Activated CD8-positive, alpha-beta memory T cell treated with anti-CD3 and anti-CD28 coated beads for 48 hours (primary cell): ENCODE measurements around the gene MYO19.
A peak's percentile ranks its signal among the peaks of the same experiment; 100 is the strongest.
"Not testable (repeated sequence)": the region's sequence is repeated elsewhere in the genome, so short reads cannot be mapped to it uniquely, and the experiment has no call there.

ENCODE experiments used
- DNase-seq, 3 experiments: peaks; one replicate each; pipeline ENCODE4 v3.0.0-alpha.2; 2020; ENCODE audit warnings: low read depth in 2 of 3, low spot score in 2 of 3

Gene MYO19

DNA sequence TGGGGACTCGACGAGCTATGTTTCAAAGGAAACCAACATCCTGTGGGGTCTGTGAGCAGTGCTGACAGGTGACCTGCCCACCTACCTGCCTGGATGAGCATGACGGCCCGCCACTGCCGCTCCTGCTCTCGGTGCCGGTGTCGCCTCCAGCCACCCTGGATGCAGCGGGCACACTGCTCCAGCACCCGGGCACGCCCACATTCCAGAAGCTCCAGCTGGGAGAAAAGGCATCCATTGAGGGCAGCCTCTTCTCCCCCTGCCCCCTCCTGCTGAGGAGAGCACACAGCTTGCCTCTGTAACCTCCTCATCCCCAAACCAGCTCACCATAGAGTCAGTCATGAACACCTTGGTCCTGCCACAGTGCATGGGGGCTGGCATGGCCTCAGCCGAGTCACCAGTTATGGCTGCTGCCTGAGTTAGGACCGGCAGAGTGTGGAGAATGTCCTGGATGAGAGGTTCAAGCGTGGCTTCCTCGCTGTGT, 33.9 kb downstream of the MYO19 start:
- no peak for DNase-seq

DNA sequence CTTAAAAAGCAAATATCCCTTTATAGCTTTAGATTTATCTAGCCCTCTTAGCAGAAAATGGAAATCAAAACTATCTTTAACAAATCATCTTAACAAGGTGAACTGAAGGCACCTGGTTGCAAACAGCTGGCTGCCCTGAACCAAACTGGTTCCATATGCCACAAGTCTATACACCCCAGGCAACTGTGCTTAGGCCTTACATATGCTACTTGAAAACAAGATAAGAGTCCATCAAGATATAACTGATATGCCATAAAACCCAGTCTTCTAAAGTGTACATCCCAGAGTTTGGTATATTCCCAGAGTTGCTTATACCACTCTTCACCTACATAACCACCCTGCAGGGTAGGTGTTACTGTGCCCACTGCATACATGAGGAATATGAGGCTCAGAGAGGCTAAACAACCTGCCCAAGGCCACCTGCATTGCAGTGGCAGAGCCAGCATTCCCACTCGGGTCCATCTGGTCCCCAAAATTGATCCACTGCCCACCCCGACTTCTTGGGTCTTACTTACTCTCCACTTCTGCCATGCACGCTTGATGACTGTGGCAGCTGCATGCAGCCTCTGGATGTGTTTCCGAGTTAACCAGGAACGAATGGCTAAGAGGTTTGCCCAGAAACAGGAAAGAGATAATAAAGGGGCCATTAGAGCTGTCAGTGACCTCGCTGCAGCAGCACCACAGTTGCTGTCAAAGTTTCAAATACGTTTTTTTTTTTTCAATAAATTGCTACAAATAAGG, 35.9 kb downstream of the MYO19 start:
- no peak for DNase-seq

DNA sequence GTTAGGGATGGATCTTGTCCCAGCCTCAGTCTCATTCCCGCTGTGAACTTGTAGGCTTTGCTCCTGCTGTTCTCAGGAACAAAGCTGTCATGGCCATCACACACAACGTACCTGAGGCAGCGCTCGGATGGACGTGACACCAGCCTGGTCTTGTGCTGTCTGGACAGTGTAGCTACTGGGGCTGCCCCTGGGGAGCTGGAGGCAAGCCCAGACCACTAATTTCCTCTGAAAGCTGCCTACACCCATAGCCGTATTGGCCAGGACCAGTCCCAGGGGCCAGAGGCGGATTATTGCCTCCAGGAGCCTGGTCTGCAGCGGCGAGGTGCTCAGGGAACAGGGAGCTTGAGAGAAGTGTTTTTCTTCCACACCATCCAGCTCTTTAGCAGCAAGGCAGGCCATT, 36.5 kb downstream of the MYO19 start:
- DNase-seq = no peak

DNA sequence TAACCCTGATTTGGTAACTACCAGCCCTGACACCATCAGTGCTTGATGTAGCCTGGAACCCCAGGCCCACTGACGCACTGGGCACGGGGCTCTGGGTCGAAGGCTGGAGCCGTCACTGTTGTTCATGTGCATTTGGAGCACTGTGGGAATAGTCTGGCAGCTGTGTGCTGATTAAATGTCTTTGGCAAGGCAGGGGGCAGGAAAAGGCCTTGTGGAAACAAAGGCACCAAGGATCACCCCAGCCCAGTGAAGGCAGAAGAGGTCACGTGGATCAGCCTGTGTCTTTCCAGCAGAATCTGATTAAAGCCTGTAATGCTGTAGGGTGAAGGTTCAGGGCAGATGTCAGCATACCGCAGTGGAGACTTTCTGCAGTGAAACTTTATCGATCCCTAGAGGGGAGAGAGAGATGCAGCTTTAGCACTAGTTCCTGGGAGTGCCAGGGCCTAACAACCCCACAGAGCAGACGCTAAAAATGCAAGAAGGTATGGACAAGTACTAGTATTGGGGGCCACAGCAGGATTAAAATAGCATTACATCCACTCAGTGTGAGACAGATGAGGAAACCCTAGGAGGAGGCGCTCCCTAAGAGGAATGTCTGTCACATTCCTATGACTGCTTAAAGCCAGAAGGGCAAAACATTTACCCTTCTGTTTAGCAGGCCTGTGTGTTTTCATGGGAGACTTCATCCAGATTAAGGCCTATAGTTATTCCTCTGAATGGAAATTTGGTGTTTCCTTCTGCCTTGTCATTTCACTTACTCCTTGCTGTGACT, 38.5 kb downstream of the MYO19 start:
- DNase-seq = no peak

DNA sequence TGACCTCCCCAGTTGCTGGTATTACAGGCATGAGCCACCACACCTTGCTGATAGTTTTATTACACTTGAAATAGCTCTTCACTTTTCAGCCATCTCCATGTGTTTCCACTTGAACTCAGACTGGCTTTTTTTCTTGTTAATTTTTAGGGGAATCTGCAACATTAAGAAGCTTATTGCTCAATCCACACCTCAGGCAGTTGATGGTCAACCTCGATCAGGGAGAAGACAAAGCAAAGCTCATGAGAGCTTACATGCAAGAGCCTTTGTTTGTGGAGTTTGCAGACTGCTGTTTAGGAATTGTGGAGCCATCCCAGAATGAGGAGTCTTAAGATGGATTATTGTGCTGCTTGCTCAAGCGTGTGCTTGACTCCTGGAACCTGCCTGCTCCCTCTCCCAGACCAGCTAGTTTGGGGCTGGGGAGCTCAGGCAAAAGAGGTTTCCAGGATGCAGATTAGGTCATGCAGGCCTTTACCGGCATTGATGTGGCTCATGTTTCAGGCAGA, 39.5 kb downstream of the MYO19 start:
- DNase-seq = no peak

DNA sequence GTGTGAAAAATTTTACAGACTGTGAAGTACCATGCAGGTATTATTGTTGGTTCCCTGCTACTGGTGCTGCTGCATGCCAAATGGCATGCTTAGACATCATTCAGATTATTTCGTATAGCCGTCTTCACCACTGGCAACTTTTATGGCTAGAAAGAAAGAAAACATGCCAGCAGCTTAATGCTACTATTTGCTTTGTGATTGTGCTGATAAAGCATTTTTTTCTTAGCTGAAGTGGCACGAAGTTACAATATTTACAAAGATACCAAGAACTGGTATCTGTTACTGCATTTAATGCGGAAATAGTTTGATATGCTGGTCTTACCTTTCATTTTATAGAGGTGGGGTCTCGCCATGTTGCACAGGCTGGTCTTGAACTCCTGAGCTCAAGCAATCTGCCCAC, 40.0 kb downstream of the MYO19 start:
- no peak for DNase-seq

DNA sequence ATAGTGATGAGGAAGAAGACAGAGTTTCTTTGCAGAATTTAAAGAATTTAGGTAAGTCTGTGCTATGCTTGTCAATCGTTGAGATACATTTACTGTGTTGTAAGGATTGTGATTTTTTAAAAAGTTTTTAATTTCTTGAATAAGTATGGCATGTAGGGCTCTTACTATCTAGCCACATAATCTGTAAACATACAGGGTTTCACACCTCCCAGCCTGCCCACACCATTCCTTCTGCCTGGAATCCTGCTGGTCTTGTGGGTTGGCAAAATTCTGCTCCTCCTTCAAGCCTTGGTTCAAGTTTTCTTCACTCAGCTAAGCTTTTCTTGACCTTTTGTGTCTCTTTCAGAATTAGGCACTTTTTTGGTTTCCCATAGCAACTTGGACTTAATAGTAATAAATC, 40.7 kb downstream of the MYO19 start:
- no peak for DNase-seq

DNA sequence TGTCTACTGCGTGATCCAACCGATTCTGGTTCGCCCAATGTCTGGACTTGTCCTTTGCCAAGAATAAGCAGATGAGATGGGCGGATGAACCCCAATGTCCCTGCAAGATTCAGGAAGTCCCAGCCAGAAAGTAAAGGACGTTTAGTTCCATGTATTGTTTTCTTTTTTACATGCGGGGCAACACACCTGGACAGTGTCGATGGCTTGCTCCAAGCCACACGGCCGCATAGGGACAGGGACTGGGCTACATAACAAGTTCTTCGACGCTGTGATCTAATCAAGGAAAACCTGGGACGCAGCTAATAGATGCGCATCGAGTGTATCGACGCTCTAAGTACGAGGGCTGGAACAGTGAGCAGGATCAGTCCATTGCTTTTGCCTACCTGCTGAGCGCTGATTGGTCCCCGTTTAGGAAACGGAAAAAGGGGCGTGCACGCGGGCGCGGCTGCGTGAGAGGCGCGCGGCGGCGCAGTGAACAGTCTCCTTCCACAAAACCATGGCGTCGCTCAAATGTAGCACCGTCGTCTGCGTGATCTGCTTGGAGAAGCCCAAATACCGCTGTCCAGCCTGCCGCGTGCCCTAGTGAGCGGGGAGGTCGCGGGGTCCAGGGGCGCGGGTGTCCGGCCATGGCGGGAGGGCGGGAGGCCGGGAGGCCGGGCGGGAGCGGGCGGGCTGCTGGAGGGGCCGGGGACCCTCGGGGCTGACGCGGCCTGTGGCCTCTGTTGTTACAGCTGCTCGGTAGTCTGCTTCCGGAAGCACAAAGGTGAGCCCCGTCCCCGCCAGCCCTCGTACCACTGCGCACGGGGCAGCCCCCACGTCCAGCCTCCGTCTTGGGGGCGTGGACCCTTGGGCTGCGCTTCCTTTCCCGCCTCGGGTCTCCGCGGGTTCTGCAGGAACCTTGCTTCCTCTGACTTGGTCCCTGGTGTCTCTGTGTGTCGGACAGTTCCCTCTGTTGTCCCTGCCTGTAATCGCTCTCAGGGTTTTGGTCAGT, 48.2 kb downstream of the MYO19 start, which contains the start of gene ZNHIT3:
Gene ZNHIT3 (plus strand): TSS at position 478 of the 991 bp plus-strand sequence. CDS start 19 bp downstream, at position 497.
- peak; percentile 66 to 72 (median 68) for DNase-seq

DNA sequence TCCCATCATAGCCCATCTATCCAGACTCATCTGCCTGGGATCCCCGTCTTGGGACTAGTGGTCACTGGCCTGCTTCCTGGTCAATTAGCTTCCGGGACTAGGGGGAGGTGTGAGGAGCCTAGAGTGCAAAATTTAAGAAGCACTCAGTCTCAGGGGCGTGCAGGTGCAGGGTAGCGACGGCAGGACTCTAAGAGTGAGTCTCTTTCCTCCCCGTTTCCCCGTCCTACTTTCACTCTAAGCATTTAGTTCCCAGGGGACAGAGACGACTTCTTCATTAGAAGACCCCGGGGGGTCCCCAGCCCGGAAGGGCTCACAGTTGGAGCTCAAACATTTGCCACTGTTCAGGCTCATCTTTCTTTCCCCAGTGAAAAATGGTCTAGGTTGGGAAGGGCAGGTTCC, 48.9 kb downstream of the MYO19 start:
- no peak for DNase-seq

DNA sequence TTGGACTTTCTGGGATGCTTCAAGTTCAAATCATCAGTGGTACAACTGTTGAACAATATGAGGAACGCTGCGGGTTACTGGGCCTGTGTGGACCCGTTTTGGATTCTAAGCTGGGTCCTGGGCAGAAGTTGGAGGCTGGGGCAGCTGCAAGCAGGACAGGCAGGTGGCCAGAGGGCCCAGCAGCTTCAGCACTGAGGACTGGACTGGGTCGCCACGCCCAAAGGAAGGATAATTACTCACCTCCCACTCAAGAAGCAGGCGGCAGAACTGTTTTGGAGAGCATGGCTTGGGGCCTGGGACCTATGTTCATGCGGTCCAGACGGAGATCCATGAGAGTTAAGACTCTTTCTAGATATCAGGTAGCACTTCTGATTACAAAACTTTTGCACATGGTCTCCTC, 49.6 kb downstream of the MYO19 start:
- no peak for DNase-seq

DNA sequence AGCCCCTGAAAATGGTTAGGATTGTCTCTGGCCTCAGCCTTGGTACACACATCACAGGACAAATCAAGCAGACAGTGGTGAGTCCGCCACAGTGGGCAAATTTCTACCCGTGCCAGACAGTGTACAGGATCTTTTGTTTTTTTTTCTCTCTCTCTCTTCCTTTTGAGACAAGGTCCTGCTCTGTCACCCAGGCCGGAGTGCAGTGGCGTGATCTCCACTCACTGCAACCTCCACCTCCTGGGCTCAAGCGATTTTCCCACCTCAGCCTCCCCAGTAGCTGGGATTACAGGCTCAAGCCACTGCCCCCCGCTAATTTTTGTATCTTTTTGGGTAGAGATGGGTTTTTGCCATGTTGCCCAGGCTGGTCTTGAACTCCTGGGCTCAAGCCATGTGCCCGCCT, 50.6 kb downstream of the MYO19 start:
- not testable (repeated sequence) for DNase-seq

DNA sequence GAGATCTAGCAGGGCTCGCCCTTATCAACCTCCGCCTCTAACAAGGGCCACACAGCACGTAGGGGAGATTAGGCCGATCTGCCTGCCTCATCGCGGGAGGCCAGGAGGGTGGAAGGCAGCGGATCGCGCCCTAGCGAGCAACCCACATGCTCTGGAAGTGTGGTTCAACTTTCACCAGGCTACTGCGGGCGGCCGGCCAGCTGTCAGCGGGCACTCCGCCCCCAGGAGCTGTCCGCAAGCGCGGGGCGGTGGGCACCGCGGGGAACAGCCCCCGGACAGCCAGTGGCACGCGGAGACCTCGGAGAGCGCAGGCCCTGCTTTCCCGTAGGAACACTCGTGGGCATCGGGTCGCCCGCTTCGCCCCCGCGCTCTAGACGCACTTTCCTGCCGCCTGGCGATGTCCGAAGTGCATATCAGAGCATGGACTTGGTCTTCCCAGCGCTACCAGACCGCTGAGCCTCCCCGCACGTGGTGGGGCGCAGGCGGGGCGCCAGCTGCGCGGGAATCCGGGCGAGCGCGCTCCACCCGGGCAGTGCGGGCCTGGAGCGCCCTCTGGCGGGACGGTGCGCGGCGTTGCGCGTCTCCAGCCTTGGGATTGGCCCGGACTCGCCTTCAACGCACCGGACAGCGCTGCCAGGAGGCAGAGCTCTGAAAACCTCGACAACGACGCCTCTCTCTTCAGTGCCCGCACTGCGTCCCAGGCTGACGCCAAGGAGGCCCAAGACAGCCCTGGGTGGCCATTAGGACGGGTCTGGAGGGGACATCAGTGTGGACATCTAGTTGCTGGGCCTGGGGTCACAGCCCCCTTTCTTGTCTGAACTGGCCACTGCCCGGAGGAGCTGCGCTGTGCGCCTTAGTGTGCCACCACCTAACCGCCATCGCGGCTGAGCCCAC, 51.8 kb downstream of the MYO19 start:
- DNase-seq = peak; percentile 69 to 86 (median 74)

DNA sequence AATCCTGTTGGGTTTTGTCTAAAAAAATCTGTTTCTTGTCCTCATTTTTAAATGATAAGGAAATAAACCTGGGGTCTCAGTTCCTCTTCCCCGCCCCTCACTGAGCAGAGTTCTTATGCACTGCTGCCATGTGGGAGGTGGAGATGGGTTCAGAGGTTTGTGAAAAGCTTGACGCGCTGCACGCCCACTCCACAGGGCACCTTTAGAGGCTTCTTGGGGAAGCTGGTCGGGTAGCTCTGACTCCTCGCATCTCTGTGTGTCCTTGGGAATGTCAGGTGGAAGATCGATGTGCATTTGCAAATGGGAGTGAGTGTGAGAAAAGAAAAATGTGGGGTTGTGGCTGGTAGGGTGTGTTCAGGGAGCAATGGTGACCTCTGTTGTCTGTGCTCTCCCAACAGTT, 52.8 kb downstream of the MYO19 start:
- no peak for DNase-seq

DNA sequence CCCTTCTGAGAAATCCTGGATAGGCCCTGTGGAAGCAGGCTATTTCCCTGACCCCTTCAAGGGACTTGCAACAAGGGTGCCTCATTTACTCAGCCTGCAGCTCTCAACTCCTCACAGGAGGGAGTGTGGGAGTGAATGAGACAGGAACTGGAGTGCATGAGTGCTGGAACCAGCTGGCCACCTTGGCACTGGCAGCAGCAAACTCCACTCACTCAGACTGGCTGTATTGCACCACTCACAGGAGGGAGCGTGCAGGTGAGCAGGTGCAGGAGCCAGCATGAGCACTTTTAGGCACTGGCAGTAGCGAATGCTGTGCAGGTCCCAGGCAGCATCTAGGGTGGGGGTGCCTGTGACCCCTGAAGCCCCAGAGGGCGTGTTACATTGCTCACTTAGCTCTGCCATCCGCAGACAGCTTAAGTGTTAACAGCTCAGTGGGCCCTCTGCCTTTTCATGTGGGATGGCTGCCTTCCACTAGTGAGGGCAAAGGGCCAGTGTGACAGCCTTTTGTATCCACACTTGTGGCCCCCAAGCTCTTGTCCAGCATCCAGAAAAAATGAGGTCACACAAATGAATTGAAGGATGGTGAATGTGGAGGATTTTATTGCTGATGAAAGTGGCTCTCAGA, 59.2 kb downstream of the MYO19 start:
- no peak for DNase-seq

DNA sequence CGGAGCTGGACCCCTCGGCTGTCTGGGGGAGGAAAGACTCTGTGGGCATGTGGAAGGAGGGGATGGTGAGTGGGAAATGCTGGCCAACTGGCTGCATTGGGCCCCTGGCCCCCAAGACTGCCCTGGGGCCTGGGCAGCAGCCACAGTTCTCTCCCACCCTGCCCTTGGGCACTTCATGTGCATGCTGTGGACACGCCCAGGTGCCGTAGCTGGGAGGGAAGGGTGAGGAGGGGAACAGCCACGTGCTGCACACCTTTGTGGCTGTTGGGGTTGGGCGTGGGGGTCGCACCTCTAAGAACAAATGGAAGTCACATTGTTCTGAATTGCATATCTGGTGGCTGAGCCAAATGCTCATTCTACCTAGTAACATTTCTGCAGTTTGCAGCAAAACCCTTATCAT, 60.1 kb downstream of the MYO19 start:
- DNase-seq = no peak

DNA sequence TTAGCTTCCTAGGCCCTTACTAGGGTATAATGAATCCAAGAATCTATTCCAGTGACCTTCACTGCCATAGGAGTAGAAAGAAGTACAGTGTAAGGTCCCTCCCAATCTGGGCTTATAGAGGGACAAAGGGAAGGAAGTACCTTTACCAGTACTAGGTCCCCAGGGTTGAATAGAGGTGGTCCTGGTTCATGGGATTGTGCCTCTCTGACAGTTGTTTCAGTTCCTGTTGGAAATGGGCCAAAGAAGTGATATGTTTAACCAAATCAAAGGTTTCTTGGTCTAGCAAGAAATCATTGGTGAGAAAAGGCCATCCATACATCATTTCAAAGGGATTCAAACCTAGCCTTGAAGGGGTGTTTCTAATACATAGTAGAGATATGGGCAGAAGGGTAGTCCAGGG, 64.2 kb downstream of the MYO19 start:
- no peak for DNase-seq

DNA sequence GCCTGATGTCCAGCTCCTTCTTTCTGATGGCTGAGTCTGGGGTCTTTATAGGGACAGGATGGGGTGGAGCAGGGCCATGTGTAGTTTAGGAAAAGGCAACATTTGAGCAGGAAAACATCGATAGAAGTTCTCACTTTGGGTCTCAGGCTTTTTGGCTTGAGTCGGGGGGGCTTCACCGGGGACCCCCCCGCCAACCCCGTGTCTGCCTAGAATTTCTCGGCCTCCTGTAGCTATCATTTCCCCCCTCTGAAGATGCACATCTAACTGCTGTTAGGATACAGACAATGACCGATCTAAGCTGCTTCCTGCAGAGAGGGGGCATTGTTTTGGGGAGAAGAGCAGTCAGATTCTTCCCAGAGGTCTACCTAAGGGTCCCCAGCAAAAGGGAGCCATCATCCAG, 64.9 kb downstream of the MYO19 start:
- no peak for DNase-seq

DNA sequence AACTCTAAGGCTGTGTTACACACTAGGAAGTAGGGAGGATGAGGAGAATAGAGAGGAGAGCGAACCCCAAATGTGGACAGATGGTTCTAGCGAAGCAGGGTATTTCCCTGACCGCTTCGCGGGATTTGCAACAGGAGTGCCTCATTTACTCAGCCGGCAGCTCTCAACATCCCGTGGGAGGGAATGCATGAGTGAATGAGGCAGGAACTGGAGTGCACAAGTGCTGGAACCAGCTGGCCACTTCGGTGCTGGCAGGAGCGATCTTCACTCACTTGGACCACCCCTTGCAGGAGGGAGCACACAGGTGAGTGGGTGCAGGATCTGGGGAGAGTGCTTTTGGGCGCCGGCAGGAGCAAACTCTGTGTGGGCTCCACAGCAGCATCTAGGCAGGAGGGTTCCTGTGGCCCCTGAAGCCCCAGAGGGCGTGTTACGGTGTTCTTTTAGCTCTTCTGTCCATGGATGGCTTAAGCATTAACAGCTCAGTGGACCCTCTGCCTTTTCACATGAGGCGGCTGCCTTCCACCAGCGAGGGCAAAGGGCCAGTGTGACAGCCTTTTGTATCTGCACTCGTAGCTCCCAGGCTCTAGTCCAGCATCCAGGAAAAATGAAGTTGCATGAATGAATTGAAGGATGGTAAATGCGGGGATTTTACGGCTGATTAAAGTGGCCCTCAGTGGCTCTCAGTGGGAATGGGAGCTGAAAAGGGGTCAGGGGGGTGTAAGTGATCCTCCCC, 65.6 kb downstream of the MYO19 start:
- DNase-seq = no peak

DNA sequence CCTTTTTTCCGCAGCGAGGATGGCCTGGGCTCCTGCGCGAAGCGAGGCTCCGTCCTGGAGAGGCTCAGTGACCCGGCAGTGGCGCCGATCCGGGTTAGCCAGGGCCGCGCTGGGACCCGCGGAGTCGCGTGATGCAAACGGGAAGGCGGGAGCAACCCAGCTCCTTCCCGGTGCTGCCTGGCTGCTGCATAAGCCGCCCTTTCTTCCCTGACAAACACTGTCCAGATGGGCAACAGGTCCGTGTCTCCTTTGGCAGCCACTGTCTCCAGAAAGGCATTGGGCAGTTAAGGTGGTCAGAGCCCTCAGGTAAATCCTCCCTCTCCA, 69.9 kb downstream of the MYO19 start:
- no peak for DNase-seq
